Upper lobe of left lung (tissue), 4 donors: ENCODE results near the gene P4HA1.
"Not testable (repeated sequence)": the region's sequence is repeated elsewhere in the genome, so short reads cannot be mapped to it uniquely, and the experiment has no call there.

ENCODE experiments used
- EP300 ChIP-seq, 4 donors: sonication (generic); formaldehyde crosslinking; IDR thresholded peaks; one replicate each; pipeline ENCODE4 v1.5.1; 2017; ENCODE audit warnings: antibody characterized with exemption in 4 of 4, control low read depth in 2 of 4
- POLR2A ChIP-seq, 4 donors: fragments of 450-650 bp; IDR thresholded peaks; one replicate each; pipeline ENCODE4 v1.5.1; 2016 to 2017; ENCODE audit warnings: antibody characterized with exemption in 4 of 4, mild to moderate bottlenecking in 2 of 4
- POLR2AphosphoS5 ChIP-seq, 2 donors: sonication (generic); formaldehyde crosslinking; IDR thresholded peaks; one replicate each; pipeline ENCODE4 v1.5.1; 2017; ENCODE audit warnings: antibody characterized with exemption in 2 of 2
- TF ChIP-seq, protein P1 (sequence below), 6 experiments: fragments of 450-650 bp in 4 of 6; fragments of 200-600 bp in 2 of 6; sonication (generic) in 2 of 6; IDR thresholded peaks; one replicate each; pipeline ENCODE4 v1.5.1; 2016 to 2019; ENCODE audit warnings: antibody characterized with exemption in 6 of 6

DNA sequence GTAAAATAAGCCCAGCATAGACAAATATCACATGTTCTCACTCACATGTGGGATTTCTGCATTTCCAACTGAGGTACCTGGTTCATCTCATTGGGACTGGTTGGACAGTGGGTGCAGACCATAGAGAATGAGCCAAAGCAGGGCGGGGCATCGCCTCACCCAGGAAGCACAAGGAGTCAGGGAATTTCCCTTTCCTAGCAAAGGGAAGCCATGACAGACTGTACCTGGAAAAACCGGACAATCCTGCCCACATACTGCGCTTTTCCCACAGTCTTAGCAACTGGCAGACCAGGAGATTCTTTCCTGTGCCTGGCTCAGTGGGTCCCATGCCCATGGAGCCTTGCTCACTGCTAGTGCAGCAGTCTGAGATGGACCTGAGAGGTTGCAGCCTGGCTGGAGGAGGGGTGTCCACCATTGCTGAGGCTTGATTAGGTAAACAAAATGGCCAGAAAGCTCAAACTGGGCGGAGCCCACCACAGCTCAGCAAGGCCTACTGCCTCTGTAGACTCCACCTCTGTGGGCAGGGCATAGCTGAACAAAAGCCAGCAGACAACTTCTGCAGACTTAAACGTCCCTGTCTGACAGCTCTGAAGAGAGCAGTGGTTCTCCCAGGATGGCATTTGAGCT is 75.0 kb downstream of the P4HA1 start:
- TF ChIP-seq, protein P1, sequence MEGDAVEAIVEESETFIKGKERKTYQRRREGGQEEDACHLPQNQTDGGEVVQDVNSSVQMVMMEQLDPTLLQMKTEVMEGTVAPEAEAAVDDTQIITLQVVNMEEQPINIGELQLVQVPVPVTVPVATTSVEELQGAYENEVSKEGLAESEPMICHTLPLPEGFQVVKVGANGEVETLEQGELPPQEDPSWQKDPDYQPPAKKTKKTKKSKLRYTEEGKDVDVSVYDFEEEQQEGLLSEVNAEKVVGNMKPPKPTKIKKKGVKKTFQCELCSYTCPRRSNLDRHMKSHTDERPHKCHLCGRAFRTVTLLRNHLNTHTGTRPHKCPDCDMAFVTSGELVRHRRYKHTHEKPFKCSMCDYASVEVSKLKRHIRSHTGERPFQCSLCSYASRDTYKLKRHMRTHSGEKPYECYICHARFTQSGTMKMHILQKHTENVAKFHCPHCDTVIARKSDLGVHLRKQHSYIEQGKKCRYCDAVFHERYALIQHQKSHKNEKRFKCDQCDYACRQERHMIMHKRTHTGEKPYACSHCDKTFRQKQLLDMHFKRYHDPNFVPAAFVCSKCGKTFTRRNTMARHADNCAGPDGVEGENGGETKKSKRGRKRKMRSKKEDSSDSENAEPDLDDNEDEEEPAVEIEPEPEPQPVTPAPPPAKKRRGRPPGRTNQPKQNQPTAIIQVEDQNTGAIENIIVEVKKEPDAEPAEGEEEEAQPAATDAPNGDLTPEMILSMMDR (IDR thresholded peaks at IDR 0.05), result not testable (repeated sequence)
- TF ChIP-seq POLR2A, EP300, POLR2AphosphoS5 (IDR thresholded peaks at IDR 0.05): not testable (repeated sequence)
